Measurements from ENCODE around the gene NAALADL2.

DNA sequence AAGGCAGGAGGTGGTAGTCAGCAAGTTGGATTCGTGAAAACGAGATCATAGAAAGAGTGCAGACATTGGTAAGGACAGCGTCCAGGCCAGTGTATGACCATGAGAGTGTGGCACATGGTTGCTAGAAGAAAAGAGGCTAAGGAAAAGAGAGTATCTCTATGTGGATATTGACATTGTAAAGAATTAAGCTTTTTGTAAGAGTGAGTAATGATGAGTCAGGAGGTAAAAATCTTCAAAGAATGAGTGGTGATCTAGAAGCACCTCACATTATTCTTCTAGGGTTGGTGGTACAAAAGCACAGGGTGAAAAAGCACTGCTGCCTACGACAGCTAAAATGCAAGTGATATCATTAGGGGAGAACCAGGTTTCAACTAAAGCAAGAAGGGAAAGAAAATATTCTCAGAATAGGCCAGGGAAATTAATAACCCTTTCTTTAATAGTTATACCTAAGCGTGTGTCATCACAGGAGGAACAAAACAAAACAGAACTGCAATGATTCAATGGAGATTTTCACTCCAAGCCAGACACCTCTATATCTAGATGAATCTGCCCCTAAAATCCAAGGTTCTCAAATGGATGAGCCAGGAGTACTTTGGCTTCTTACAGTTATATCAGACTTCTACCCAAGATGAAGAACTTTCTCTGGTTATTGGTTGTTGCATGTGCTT is 884.7 kb downstream of the NAALADL2 start:
- TF ChIP-seq, protein P1, sequence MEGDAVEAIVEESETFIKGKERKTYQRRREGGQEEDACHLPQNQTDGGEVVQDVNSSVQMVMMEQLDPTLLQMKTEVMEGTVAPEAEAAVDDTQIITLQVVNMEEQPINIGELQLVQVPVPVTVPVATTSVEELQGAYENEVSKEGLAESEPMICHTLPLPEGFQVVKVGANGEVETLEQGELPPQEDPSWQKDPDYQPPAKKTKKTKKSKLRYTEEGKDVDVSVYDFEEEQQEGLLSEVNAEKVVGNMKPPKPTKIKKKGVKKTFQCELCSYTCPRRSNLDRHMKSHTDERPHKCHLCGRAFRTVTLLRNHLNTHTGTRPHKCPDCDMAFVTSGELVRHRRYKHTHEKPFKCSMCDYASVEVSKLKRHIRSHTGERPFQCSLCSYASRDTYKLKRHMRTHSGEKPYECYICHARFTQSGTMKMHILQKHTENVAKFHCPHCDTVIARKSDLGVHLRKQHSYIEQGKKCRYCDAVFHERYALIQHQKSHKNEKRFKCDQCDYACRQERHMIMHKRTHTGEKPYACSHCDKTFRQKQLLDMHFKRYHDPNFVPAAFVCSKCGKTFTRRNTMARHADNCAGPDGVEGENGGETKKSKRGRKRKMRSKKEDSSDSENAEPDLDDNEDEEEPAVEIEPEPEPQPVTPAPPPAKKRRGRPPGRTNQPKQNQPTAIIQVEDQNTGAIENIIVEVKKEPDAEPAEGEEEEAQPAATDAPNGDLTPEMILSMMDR (IDR thresholded peaks at IDR 0.05 in 2 of 3, conservative IDR thresholded peaks at IDR 0.05 in 1 of 3; ENCODE audit: insufficient read depth in 2 of 3, low read depth in 1 of 3, low read length in 3 of 3): no peak
- no peak for TF ChIP-seq POLR2A (conservative IDR thresholded peaks at IDR 0.05)
